GM21723 (cell line): ENCODE measurements around the gene PIP5K1C.
"Not testable (repeated sequence)": the region's sequence is repeated elsewhere in the genome, so short reads cannot be mapped to it uniquely, and the experiment has no call there.

ENCODE experiments used
- ATAC-seq: cut with Tn5 transposase; IDR thresholded peaks from one replicate; pipeline ENCODE4 v1.9.1; 2021; ENCODE audit warnings: mild to moderate bottlenecking, moderate library complexity; ENCODE audit not compliant: unreplicated experiment

Gene PIP5K1C

DNA sequence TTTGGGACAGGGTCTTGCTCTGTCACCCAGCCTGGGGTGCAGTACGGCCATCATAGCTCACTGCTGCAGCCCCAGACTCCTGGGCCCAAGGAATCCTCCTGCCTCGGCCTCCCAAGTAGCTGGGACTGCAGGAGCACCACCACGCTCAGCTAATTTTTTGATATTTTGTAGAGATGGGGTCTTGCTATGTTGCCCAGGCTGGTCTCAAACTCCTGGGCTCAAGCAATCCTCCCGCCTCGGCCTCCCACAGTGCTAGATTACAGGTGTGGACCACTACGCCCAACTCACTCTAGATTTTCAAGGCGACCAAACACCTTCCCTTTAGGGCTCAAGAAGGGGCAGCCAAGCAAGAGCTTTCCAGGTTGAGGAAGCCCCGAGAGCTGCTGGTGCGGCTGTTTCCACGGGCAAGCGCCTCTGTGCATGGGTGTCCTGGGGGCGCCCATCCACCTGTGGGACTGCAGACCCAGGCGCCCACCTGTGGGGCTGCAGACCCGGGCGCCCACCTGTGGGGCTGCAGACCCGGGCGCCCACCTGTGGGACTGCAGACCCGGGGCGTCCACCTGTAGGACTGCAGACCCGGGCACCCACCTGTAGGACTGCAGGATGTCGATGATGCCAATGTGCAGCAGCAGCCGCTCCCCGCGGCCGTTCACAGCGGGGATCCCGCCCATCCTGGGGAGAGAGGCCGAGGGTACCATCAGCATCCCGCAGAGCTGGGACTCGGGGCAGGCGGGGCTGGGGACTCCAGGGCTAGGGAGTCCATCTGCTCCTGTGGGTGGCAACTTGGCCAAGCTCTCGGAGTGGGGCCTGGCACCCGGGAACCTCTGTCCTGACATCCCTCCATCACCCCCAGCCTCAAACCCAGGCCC lies 52.0 kb downstream of the PIP5K1C start:
- ATAC-seq = no peak

DNA sequence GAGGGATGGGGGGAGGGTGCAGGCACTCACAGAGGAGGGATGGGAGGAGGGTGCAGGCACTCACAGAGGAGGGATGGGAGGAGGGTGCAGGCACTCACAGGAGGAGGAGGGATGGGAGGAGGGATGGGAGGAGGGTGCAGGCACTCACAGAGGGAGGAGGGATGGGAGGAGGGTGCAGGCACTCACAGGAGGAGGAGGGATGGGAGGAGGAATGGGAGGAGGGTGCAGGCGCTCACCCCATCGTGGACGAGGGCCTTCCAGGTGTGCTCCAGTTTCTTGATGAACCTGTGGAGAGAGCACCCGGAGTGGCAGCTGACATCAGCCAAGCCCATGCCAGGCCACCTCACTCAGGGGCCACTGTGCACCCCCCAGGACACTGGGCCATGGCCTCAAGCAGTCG lies 53.2 kb downstream of the PIP5K1C start:
- not testable (repeated sequence) for ATAC-seq

DNA sequence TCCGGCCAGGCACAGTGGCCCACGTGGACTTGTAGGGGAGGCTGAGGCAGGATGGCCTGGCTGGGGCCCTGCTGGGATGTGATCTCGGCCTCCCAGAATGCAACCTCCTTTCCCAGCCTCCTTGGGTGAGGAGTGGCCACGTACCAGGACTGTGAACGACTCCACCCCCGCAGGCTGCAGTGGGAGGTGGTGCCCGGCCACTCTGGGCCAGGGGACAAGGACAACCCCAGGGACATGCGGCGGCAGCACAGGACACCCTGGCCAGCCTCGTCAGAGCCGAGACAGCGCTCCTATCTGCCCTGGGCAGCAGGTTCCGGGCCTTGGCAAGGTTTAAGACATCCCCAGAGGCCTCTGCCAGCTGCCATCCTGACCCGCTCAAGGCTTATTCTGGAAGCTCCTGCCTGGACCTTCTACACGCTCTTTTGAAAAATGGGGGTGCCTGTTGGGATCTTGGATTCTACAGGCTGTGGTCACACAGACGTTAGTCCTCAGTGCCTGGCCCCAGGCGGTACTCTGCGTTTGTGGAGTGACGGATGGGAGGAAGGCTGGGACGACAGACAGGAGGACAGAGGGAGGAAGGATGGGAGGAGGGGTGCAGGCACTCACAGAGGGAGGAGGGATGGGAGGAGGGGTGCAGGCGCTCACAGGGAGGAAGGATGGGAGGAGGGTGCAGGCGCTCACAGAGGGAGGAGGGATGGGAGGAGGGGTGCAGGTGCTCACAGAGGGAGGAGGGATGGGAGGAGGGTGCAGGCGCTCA lies 53.8 kb downstream of the PIP5K1C start:
- no peak for ATAC-seq

DNA sequence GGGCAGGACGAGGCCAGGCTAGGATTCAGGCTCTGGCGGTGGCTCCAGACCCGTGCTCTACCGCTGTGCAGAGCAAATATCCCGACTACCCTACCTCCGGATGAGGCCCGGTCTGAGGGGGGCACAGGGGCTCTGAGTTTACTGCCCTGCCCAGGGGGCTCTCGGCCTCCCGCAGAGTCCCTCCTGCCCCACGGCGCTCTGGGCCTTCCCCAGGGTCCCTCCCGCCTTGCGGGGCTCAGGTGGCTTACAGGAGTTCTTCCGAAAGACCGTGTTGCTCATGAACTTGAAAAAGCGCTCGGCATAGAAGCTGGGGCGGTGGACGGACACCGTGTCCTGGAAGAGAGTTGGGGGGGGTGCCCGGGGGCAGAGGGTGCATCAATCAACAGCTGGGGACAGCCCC lies 54.5 kb downstream of the PIP5K1C start:
- no peak for ATAC-seq

DNA sequence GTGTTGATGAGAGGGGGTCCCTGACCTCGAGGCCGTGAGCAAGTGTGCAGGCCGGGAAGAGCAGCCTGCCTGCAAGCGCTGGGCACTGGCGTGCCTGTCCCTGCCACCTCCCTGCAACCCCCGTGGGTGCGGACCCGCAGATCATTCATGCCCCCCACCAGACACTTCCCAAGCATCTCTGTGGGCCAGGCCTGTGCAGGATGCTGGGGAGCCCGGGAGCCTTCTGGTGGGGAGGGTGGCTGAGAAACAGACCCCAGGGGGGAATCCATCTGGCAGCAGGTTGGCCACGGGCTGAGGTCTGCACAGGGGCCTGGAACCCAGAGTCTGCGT lies 55.2 kb downstream of the PIP5K1C start:
- ATAC-seq = no peak

DNA sequence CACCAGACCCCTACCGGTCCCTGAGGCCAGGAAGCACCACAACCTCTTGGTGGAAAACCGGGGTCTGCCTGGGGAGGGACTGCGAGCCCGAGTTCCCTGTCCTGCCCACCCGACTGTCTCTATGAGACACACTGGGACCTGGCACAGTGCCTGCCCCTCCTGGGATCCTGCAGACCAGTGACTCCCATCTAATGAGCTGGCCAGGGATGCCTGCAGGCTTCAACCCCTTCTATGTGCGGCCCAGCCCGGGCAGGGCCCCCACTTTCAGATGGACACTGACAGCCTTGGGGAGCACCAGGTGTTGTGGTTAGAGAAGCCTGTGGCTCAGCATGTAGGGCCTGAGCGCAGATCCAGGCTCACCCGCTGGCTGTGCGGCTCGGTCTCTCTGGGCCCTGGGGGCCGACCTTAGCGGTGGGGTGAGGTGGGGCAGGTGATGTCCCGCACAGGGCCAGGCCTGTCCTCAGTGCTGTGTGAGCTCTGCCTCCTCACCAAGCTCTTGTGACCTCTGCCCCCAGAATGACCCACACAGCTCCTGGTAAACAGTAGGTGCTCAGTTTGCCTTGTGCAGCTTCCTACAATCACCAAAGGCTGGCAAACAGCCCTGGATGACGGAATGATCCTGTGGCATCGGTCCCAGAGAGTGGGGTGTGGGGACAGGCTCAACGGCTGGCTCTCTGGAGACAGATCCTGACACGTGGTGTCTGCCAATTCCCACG lies 55.8 kb downstream of the PIP5K1C start:
- no peak for ATAC-seq

DNA sequence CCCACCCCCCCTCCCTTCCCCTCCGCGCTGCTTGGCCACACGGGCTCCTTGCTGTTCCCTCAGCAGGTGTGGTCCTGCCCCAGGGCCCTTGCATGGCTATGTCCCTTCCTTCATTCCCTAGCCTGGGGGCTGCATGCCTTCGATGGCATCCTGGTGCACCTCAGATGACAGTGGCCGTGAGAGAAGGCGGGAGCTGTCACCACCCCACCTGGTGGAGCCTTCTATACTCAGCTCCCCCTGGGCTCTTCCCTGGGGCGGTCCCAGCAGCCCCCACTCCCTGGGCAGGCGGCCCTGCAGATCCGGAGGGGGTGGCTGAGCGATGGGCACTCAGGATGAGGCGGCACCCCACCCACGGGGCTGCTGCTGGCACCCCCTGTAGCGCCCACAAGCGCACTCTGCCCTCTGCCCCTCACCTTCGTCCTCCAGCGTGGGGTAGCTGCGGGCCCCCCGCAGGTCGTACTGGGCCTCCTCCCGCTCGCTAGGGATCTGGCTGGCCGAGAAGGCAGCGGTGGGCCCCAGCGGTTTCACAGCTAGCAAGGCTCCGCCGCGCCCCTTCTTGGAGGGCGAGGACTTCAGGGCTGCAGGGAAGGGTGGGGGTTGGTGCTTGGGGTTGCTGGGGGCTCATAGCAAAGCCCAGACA lies 56.5 kb downstream of the PIP5K1C start:
- ATAC-seq = no peak

DNA sequence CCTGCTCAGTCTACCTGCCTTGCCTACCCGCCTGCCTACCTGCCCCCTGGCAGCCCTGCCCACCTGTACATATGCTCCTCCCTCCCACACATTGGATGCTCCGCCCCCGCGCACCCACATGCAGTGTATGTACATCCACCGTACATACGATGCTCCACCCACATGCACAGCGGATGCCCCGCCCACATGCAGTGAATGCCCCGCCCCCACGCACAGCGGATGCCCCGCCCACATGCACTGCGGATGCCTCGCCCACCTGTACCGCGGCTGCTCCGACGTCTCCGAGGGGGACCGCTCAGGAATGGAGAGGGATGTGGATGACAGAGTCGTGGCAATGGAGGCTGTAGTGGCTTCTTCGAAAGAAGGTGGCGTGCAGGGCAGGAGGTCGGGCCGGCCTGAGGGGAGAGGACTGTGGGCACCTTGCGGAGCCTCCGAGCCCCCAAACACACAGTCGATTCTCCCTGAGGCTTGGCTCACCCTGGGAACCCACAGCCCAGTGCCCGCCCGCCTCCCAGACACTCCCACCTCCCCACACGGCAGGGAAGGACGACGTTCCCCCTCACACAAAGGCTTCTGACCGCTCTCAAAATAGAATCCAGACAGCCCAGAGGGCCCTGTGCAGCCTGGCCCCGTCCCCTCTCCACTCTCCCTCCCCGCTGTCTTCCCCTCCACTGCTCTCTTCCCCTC lies 57.1 kb downstream of the PIP5K1C start:
- no peak for ATAC-seq

DNA sequence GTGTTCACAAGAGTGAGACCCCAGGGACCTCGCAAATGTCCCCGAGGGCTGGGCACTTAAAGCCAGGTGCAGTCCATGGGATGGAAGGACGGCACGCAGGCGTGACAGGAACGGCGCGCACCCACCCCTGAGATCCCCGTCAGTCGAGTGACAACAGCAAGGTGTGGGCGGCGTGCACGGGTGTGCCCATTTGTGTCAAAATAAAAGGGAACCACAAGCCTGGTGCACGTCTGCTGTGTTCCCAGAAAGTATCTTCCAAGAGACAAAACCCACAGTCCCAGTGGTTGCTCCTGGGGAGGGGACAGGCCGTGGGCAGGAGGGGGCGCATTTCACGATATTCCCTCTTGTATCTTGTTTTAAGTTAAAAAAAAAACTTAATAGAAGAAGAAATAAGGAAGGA lies 58.0 kb downstream of the PIP5K1C start:
- ATAC-seq = no peak

DNA sequence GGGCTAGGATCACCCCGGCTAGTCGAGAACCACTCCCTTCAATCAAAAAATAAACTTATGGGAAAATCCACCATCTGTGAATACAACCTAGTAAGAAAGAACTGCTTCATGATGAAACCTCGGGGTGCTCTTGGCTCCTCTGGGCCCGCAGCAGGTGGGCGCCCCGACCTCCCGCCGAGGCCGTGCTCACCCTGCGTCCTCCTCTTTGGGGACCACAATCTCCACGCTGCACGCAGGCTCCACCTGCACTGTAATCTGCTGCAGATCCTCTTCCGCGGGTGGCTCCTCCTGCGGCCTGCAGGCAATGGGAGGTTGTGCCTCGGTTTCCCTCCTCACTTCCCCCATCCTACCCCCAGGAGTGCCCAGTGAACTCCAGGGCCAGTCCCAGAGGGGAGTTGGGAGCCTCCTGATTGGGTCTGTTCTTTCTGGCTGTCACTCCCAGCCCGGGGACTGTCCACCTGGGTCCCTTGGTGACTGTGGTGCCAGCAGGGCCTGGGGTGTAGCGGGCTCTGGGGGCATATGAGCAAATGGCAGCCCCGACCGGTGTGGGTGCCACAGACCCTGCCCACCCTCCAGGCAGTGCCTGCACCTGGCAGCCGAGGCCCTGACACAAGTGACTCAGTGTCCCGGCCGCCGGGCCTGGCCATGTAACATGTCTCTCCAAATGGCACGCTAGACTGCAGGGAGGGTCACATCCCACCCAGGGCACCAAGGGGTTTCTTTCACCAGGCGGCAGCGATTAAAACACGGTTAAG lies 58.6 kb downstream of the PIP5K1C start:
- ATAC-seq = no peak

DNA sequence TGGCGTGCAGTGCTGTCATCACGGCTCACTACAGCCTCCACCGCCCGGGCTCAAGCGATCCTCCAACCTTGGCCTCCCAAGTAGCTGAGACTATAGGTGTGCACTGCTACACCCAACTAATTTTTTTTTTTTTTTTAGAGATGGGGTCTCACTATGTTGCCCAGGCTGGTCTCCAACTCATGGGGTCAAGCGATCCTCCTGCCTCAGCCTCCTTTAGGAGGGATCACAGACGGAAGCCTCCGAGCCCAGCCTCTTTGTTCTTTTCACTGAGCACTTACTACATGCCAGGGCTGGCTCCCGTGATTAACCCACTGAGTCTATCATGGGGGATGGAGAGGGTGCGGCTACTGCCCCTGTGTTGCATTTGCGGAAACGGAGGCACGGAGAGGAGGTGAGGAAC lies 60.8 kb downstream of the PIP5K1C start:
- ATAC-seq = no peak

DNA sequence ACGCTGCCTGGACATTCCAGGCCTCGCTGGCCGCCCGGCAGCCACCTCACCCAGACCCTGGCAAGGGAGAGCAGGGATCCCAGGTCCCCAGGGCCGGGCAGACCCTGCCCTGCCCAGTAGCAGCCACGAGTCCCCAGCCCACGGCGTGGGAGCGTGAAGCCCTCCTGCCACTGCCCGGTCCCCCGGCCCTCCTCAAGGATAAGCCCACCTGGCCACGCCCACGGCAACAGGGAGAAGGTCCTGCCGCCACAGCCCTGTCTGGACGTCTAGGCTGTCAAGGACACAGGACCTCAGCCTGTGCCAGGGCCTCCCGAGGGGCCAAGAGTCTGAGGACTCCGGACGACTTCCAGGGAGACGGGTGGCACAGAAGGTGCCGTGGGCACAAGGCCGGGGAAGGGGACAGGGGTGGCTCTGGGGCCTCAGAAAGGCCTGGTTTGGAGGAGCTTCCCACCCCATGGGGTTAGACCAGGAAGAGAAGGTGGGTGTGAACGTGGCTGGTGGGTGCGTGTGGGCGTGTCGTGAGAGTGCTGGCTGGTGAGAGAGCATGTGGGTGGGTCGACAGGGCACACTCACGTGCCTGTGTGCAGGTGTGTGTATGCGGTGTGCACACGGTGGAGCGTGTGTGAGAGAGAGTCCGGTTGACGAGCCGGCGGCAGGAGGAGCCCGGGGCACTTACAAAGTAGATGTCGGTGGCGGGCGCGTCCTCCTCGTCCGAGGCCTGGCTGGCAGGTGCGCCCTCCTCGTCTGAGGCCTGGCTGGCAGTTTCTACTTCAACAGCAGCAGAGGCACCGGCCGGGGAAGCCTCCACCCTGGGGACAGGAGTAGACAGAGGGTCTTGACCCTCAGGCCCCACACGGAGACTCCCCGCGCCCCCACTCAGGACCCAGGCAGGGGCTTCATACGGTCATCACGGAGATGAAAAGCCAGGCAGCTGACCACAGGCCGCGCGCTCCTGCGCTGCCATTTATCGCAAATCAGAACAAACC lies 61.8 kb downstream of the PIP5K1C start:
- no peak for ATAC-seq

DNA sequence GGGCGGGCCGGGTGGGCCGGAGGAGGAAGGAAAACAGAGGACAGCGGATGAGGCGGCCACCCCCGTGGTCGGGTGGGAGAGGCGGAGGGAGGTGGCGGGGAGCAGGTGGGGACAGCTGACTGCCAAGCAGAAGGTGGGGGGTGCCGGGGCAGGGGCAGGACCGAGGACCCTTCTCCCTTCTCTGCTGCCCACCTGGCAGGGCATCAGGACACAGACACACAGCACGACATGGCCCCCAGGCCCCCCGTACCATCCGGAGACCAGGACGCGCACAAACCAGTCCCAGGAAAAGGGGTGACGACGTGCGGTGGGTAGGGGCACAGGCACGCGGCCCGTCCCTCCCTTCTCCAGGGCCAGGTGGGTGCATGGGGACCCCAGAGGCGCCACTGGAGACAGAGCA lies 62.6 kb downstream of the PIP5K1C start:
- no peak for ATAC-seq

DNA sequence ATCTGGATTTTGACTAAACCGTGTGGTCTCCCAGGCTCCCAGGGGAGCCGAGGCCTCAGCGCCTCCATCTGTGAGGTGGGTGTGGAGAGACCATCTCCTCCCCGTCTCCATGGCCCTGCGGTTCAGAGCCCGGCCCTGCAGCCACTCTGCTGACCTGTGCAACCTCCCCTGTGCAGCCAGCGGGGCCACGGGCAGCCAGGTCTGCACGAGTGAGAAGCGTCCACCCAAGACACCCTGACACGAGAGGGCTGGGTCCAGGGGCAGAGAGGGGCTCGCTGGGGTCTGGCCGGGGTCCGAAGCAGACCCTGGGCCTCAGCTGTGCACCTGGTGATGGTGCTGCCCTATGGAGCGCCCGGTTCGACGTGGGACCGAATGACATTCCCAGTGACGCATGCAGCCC lies 63.3 kb downstream of the PIP5K1C start:
- ATAC-seq = no peak

DNA sequence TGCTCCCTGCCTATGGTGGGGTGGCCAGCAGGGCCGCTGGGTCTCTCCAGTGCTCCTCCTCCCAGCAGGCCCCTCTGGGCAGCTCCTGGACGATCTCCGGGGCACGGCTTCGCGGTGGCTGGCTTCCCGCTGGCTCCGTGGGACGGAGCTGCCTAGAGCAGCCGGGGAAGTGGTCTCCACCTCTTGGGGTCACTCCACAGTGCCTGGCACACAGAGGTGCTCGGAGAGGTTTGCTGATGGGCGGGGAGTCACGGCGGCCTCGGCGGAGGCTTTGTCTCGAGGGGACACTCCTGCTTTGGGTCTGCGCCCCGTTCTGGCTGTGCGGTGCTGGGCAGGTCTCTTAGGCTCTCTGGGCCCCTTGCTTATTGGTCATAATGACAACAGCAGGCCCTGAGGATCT lies 63.8 kb downstream of the PIP5K1C start:
- no peak for ATAC-seq

DNA sequence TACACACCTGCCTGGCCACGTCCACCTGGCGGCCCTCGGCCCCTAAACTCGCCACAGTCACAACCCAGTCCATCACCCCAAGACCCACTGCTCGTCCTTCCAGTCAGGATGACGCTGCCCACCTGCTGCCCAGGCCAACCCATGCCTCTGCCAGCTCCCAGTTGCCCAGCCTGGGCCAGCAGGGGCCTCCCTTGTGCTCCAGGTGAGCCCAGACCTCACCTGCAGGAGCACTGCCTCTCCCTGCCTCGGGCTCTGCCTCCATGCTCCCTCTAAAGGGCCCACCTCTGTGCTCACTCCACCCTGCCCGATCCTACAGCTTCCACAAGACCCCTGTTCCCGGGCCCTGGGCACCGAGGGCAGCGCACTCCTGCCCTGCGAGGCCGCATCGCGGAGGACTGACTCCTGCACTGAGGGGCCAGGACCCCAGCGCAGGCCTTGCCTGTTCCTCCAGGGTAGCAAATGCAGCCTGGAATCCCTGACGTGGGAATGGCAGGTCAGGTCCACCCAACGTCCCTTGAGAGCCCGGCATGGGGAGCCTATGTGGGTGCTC lies 65.7 kb downstream of the PIP5K1C start:
- ATAC-seq = no peak

DNA sequence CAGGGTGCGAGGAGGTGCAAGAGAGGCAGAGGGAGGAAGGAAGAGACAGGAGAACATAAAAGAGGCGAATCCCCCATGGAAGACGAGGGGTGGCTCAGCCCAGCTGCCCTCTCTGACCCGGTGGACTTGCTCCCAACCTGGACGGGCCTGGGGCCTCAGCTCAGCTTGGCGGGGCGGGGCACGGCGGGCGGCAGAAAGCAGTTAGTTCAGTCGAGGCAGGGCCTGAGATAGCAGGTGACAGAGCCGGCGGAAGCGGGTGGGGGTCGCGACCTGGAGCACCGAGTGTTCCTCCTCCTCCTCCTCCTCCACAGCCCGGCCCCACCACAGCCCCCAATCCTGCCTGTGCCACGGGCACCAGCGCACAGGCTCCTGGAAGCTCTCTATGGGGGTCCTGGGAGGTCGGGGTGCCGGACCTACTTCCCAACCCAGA lies 66.7 kb downstream of the PIP5K1C start:
- ATAC-seq = no peak

DNA sequence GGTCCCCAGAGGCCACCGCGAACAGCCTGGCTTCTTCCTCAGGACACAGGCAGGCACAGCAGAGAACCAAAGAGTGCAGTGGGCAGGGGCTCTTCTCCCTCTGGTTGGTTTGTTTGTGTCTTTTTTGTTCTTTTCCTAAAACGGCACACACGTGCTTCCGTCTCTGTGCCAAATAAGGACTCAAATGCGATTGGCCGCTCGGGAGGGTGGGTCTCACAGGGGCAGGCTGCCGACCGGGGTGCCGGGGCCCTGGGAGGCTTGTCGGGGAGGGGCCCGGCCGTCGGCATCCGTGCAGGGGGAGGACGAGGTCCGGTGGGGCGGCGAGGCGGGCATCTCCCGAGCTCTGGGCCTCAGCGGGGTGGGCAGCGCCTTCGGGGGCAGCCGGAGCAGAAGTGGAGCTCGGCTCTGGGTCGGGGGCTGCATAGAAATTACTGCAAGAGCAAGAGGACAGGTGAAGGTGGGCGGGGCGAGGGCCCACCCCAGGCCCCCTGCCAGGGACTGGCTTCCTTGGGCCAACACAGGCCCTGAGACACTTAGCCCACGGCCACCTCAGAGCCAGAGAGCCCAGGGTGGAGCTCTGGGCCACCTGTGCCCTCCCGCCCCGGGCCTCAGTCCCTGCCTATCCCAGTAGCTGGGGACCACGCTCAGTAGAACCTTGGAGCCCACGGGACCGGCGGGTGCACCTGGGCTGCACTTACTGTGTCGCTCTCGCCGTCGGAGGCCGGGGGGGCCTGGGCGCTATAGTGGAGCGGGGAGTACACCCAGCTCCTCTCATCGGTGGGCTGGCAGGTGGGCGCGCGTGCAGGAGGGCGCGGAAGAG lies 67.3 kb downstream of the PIP5K1C start:
- ATAC-seq = no peak
